Adrenal gland (tissue), 5 donors: Measurements from ENCODE around the gene AGBL1.

ENCODE experiments used
- CTCF ChIP-seq, 6 experiments: fragments of 450-650 bp in 4 of 6; fragments of 200-600 bp in 2 of 6; sonication (generic) in 1 of 6; IDR thresholded peaks; 1 replicate in 5 of 6; 2 replicates in 1 of 6; pipeline versions ENCODE4 v1.5.1 to v1.8.0; 2016 to 2021; ENCODE audit warnings: antibody characterized with exemption in 6 of 6, mild to moderate bottlenecking in 2 of 6, moderate library complexity in 1 of 6
- POLR2A ChIP-seq, 2 donors: fragments of 450-650 bp; IDR thresholded peaks; one replicate each; pipeline ENCODE4 v1.6.1; 2017; ENCODE audit warnings: antibody characterized with exemption in 2 of 2, mild to moderate bottlenecking in 2 of 2, moderate library complexity in 1 of 2
- donor health status: DM: no; HTN: no; CAD: no.

- TF ChIP-seq CTCF (IDR thresholded peaks at IDR 0.05) (no peak), POLR2A (IDR thresholded peaks at IDR 0.05) (no peak)
Observed at GRCh38 chr15:86491118-86491517, 411.4 kb downstream of the AGBL1 start.
